Stimulated activated CD4-positive, alpha-beta T cell treated with anti-CD3 and anti-CD28 coated beads, Interleukin-4, amount 100 ng/mL, for 24 hours (primary cell): ENCODE data around the gene BEND5.

Source experiments
- DNase-seq: peaks from one replicate; pipeline ENCODE4 v3.0.0-alpha.2; 2020

The BEND5 gene

DNA sequence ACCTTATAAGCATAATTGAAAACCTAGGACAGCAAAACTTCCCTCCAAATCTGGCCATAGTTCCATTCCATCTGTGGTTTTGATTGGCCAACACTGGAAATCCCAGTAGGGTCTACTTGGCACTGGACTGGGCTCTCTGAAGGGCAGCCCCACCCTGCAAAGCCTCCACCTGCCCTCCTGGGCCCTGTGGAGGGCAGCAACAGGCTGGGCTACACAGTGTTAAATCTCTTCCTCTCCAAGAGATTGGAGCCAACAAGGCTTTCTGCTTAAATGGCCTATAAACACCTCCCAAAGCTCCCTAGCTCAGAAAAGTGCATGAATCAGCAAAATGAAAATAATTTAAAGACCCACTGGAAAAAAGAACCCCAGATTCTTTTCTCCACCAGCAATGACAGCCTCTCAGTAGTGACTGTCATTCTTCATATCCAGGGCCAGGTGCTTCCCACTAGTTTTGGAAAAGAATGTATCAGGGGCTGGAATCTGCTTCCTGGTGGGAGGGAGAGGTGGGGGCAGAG lies 58.5 kb downstream of the BEND5 start:
- DNase-seq, result no peak

DNA sequence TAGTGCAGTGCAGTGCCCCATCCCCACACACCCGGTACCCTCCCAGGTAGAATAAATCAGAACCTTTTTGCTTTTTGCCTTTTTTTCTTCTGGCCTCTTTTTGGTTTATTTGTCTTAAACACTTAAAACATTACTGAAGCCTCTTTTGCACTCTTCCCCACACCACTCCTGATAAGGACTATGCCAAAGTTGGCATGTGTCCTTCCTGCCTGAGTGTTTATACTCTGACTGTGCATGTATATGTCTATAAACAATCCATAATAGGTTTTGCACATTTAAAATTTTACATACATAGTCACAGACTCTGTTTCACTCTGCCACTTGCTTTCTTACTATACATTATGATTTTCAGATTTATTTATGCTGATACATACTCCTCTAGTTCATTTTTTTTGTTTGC lies 59.6 kb downstream of the BEND5 start:
- DNase-seq, result no peak

DNA sequence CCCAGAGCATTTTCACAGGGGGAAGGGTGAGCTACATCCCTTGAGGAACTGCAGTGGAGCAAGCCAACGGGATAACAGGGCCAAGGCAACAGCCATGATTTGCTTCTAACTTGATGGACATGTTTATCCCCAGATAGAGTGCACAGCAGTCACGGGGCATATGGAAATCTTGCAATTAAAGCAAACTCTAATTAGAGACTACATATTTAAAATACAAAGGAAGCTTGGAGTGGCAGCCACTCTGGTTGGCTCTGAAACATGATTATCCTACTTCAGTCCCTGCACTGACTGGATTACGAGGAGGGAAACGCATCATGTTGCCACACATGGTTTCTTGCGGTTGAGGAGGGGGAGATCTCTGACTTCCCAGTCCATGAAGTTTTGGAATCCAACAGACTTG lies 60.8 kb downstream of the BEND5 start:
- no peak for DNase-seq

DNA sequence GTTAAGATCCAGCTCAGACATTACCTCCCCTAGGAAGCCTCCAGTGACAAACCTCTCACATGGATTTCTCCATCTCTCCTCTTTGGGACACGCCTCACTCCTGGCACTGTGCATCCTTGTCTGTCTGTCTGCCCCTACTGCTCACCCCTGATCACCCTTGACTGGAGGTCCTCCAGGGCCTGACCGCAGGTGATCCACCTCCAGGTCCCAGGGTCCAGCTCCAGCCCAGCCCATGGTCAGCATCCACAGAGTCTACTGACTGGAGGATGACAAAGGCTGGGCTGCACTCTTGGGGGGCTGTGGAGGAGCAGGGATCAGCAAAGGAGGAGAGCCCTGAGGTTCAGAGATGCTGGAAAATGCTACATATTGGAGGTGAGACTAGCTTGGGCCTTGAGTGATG lies 65.8 kb downstream of the BEND5 start:
- DNase-seq, result no peak

DNA sequence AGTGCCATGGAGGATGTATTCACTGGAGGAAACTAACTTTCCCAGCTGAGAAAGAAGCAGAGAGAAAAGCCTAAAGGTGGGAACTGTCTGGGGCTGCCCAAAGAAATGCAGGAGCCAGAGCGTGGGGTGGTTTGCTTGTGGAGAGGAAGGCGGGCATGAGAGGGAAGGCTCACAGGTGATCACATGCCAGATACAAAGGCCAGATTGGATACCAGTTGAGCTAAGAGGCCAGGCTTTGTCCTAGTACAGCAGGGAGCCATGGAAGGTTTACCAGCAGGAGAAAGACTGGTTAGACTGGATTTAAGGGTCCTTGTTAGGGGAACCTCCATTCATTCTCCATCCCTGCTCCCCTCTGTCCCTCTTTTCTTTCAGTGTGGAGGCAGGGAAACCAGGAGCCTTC lies 66.4 kb downstream of the BEND5 start:
- DNase-seq, result no peak

DNA sequence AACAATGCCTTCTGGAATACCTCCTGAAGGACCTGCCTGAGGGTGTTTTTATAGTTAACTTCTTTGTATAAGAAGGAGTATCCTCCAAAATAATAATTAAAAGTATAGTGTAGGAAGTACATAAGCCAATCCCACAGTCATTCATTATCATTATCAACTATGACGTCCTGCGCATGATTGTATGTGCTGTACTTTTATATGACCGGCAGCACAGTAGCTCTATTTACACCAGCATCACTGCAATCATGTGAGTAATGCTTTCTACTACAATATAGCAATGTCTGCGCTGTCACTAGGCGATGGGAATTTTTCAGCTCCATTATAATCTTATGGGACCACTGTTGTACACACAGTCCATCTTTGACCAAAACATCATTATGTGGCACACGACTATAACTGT lies 72.0 kb downstream of the BEND5 start:
- DNase-seq, result no peak

DNA sequence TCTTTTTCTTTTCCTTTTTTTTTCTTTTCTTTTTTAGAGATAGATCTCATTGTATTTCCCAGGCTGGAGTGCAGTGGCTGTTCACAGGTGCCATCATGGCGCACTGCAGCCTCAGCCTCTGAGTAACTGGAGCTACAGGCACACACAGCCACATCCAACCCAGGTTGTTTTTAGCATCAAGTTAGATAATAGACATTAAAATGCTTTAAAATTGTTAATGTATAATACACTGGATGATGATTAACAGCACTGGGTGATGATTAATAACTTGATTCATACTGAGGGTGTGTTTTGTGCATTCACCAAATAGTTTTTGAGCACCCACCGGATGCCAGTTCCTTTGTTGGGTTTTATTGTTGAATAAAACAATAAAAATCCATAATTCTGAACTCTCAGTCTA lies 75.2 kb downstream of the BEND5 start:
- no peak for DNase-seq

DNA sequence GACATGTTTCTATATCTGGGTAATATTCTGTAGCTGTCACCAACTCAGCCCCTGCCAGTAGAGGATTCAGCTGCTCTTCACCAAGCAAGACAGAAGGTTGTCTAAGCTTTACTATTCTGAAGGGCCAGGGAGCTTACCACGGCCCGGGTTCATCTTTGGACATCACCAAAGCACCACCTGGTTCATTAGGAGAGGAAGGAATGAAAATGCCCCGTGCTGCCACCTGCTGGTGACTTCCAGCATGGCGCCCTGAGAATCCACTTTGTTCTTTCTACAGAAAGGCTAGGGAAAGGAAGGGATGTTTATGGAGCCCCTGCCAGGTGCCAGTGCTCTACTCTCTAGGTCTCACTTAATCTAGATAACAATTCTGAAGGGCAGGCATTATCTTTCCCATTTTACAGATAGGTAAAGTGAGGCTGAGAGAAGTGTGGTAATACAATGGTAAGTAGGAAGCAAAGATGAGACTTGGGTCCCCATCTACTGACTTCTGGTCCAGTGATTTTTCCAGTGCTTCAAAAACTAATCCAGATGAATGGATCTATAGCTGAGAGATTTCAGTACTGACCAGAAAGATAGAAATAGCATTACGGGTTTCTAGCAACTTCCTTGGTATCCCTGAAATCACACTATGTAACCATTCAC lies 79.5 kb downstream of the BEND5 start:
- DNase-seq, result peak; percentile 35

DNA sequence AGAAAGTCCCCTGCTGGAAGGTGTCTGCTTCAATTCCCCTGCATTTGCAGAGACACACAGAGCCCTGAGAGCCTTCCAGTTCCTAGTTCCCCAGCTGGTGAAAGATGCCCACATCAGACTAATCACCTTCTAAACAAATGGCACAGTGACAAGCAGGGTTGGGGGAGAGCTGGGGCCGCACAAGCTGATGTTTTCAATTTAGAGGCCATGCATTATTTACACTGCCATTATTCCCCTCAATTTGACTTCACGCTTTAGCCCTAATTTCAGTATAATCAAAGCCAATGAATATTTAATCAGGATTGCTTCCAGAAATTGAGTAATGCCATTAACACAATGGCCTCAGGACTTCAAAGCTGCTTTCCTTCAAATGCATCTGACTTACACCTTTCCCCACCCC lies 81.5 kb downstream of the BEND5 start:
- no peak for DNase-seq

DNA sequence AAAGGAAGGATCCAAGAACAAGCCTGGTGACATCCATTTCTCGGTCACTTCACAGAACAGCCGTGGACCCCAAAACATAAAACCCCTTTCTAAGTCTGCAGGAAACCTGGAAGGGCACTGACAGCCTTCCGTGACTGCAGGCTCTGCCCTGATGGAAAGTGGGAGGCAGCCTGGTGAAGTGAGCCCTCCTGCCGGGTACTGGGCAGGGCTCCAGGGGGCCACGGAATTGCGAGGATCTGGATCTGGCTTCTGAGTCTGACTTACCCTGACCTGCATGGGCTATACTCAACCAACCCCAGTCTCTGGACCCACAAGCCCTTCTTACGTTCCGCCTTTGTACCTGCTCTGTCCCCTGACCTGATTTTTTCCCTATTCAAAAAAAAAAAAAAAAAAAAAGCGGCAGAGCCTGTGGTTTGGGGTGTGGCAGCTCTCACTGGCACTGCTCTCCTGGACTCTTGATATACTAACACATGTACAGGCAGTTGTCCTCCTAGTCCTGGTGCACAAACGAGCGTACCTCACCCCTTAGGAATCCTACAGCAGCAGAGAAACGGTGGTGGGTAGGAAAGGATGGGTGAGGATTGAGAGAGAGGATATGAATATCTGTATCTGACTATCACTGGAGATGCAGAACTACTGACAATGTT lies 82.9 kb downstream of the BEND5 start:
- DNase-seq, result no peak

DNA sequence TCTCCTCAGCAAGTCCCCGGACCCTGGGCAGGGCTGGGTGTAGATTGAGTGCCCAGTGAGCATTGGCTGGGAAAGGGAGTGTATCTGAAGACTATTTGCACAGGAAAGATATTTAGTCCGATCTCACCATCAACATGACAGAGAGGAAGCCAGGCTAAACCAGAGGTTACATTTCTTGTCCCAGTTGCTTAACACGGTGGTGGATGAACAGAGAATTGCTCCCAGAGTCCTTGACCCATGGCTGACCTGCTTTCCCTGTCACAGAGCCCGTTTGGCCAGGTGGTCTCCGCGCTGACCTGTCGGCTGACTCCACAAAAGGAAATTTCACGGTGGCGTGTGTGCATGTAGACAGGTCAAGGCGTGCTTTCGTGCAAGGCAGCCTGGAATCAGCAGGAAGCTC lies 83.5 kb downstream of the BEND5 start:
- no peak for DNase-seq

DNA sequence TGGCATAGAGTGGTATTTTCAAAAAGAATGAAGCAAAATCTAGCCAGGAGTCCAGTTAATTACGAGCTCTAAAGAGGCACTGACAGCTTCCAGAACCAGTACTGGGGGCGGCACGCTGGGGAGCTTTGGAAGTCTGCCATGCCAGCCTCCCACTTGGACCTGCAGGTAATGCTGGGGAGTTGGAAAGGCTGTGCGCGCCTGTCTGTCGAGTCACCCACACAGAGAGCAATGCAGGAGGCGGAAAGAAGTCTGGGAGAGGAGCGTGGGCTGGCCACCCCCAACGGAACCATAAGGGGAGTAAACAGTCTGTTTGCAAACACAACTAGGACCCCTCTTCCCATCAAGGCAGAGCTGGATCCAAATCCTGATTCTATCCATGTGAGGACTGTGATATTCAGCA lies 84.5 kb downstream of the BEND5 start:
- no peak for DNase-seq

DNA sequence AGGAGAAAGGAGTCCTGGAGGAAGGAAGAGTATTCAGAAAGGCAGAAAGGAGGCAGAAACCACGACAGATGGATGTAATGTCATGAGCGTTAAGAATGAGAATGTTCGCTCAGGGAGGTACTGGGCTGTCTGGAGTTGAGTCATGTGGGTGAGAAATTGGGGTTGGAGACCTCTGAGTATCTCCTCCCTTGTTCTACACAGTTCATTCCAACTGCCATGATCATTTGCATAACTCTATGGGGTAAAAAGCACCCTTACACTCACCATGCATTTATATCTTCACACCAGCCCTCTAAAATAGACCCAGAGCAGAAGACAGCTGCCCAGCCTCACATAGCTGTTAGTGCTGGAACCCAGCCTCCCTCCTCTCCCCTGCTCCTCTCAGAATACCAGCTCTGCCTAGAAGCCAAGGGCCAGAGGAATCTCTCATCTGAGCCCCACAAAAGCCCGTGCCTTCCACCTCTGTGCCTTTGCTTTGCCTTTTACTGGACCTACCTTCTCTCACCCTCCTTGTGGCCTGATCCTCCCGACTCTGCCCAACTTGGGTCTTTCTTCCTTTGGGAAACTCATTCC lies 85.2 kb downstream of the BEND5 start:
- no peak for DNase-seq

DNA sequence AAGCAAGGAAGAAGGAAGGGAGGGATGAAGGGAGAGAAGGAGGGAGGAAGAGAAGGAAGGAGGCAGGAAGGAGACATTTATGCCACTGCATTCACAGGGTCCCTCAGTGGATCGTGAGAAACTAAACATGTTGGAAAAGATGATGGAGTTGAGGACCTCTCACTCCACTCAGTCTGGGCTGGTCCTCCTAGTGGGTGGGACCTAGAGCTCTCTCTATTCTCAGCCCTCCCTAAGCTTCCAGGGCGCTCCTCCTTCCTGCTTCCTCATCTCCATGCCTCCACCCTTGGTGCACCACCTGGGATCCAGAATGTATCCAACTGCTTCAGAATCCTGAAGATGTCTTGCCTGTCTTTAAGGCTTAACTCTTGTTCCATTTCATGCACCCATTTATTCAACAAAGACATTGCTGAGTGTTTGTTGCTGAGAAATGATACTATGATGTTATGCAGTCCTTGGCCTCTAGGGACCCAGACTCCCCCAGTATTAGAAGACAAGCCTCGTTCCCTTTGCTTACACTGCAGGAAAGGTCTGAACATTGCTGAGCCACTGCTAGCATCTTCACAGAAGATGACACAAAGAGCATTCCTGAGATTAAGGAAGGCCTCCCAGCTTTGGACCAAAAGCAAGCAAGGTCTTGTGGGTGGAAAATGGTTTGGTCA lies 88.5 kb downstream of the BEND5 start:
- DNase-seq, result no peak

DNA sequence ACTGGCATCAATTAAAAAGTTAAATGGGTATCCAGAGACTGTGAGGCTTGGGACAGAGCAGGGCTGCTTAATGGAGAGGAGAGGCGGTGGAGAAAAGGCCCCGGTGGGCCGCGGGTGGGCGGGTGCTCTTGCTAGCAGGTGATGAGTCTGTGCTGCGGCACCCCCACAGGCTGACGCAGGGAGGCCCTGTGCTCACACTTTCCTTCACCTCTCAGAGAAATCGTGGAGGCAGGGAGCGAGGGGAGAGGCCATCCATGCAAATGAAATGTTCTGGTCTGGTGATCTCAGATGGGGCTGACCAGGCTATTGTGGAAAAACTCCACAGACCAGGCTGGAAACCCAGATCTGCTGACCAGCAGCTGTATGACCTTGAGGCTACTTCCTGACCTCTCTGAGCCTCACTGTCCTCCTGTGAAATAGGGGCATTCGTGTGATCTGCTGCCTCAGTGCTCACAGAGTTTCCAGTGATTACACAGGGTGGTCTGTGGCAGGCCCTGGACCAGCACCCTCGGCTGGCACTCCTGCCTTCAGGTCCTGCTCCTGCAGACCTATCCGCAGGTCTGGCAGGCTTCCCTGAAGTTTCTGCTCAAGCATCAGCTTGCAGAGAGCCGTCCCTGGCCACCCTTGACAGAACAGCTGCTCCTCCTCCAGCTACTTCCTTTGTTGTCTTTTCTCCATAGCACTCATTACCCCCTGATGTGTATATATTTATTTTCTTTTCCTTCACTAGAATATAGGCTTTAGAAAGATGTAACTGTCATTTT lies 89.2 kb downstream of the BEND5 start:
- DNase-seq, result no peak

DNA sequence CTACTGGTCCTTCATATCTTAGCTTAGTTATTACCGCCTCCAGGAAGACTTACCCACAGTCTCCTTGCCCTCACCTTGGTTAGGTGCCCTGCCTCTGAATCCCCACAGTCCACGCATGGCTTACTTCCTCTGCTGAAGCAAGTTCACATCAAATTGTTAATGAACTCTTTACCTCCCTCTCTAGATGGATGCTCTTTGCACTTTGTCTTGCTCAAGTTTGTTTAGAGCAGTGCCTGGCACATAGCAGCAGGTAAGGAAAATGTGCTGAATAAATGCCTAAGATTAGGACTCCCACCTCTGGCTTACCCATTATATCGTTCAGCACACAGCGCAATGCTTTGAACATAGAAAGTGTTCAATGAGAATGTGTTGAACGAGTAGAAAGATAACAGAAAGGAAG lies 90.5 kb downstream of the BEND5 start:
- no peak for DNase-seq

DNA sequence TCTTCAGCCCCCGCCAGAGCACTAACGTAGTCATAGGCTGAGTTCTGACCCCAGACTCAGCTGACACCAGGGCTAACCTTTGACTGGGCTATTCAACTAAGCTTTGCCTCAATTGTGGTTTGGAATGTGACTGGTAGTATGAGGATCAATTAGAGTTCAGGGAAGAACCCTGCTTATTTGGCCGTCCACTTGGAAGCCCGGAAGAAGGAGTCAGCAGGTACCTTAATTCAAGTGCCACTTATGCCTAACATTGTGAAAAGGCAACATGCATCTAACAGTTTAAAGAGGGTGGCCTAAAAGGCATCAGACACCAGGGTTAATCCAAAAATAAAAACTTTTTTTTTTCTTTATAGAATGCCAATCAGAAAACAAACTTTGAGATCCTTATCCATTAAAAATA lies 92.3 kb downstream of the BEND5 start:
- DNase-seq, result no peak

DNA sequence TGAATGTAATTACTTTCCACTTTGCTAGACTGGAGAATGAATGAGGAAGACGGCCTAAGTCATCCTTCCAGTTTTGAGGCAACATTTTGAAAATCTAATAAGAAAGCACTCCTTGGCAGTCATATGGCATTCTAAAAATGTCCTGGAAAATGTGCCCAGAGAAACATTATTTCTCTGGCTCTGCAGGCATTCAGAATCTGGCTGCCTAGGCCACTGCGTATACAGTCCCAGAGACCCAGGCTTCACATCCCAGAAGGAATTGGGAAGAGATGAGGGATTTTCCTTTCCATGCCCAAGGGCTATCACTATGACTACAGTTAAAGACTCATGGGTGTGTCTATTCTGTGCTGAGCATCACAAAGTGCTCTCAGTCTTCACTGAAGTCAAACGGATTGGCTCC lies 92.9 kb downstream of the BEND5 start:
- DNase-seq, result no peak

DNA sequence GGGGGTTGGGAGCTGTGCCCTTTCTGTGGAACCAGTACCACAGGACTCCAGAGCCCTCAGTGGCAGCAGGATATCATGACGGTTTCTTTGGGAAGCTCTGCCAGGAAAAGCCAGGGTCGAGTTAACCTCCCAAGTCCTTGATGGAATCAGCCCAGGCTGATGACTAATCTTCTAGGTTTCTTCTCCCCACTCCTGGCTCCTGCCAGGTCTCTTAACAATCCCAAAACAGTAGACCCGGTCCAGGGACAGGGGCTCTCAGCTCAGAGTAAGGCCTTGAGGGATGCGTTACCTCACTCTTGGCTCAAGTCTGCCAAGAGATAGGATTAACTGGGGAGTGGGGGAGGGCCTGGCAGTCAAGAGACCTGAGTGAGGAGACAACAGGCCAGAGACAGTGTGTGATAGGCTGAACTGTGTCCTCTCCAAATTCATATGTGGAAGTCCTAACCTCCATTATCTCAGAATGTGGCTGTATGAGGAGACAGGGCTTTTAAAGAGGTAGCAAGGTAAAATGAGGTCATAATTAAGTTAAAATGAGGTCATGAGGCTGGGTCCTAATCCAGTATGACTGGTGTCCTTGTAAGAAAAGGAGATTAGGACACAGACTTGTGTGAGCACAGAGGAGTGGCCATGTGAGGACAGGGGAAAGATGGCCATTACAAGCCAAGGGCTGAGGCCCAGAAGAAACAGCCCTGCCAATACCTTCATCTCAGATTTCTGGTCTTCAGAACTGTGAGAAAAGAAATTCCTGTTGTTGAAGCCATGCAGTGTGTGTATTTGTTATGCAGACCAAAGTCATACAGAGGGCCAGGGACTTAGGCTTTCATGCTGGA lies 95.0 kb downstream of the BEND5 start:
- no peak for DNase-seq

DNA sequence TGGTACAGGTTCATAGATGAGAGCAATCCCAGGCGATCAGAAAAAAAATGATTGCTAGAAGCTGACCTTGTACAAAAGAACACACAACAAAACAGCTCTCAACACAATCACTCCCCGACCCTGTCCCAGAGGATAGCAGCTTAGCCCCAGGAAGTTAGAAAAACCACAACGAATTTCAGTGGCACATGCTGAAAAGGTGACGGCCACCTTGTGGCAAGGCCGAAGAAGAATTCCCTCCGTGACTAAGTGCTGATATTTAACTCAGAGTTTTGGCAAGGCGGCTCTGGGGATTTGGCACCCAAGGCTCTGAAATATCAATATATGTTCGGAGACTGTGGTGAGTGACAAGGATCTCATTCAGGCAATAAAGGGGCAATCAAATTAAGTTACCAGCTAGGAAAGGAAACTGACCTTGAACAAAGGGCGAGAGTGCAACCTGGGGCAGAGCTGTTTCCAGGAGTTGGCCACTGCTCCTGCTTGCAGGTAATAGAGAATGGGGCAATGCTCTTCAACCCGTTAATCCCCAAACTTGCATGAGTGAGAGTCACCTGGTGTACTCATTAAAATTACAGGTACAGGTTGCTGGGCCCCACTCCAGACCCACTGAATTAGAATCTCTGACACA lies 96.2 kb downstream of the BEND5 start:
- DNase-seq, result no peak

DNA sequence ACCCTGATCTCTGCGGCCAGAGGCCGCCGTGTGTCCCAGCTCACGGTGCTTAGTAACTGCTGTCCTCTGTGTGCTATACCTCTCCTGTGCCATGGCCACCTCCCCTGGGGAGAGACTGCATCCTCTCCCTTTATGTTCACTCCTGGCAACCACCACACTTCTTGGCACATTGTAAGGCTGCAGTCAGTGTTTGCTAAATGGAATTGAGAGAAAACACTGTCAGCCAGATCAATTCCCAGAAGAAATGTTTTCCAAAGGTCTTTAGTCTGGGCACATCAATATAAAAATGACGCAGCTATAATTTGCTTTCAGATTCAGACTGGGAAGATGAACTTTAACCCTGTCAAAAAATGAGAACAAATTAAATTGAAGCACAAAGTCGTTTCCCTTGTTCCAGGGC lies 96.8 kb downstream of the BEND5 start:
- DNase-seq, result no peak
